Trophoblast cell (in vitro differentiated cells and primary cell): Measurements from ENCODE around the gene TLE4.
A peak's percentile ranks its signal among the peaks of the same experiment; 100 is the strongest.

Experiments
- DNase-seq, 2 donors: peaks; one replicate each; pipeline ENCODE4 v3.0.0-alpha.2; 2016
- H2AFZ ChIP-seq: 2 replicates; pipeline ENCODE4 v1.6.1; 2013; ENCODE audit warnings: low read length, moderate library complexity, mild to moderate bottlenecking; ENCODE audit not compliant: insufficient read depth, poor library complexity
- H2AK5ac ChIP-seq: 2 replicates; pipeline ENCODE4 v1.6.1; 2013; ENCODE audit warnings: mild to moderate bottlenecking, low read length
- H2BK120ac ChIP-seq: 2 replicates; pipeline ENCODE4 v1.6.1; 2013; ENCODE audit warnings: low read length, mild to moderate bottlenecking, moderate library complexity; ENCODE audit not compliant: insufficient read depth, poor library complexity
- H2BK12ac ChIP-seq: 2 replicates; pipeline ENCODE4 v1.6.1; 2013; ENCODE audit warnings: mild to moderate bottlenecking, low read length, moderate library complexity
- H2BK5ac ChIP-seq: 2 replicates; pipeline ENCODE4 v1.6.1; 2013; ENCODE audit warnings: low read length, low read depth, moderate library complexity, mild to moderate bottlenecking; ENCODE audit not compliant: poor library complexity
- H3K14ac ChIP-seq: 2 replicates; pipeline ENCODE4 v1.6.1; 2013; ENCODE audit warnings: mild to moderate bottlenecking, low read length
- H3K18ac ChIP-seq: 2 replicates; pipeline ENCODE4 v1.6.1; 2013; ENCODE audit warnings: mild to moderate bottlenecking, low read length
- H3K23ac ChIP-seq: 2 replicates; pipeline ENCODE4 v1.6.1; 2013; ENCODE audit warnings: low read length
- H3K27ac ChIP-seq: 2 replicates; pipeline ENCODE4 v1.5.1; 2013; ENCODE audit warnings: low read depth, mild to moderate bottlenecking, inconsistent platforms, low read length, moderate library complexity
- H3K27me3 ChIP-seq: 2 replicates; pipeline ENCODE4 v1.6.1; 2013; ENCODE audit warnings: inconsistent platforms, mild to moderate bottlenecking, low read length, moderate library complexity; ENCODE audit not compliant: insufficient read depth
- H3K36me3 ChIP-seq, 2 experiments: 1 replicate in 1 of 2; 2 replicates in 1 of 2; pipeline ENCODE4 v1.6.1; 2013; ENCODE audit warnings: low read length in 2 of 2, mild to moderate bottlenecking in 2 of 2, moderate library complexity in 1 of 2; ENCODE audit not compliant: insufficient read depth in 2 of 2, control insufficient read depth in 1 of 2
- H3K4ac ChIP-seq: 2 replicates; pipeline ENCODE4 v1.6.1; 2013; ENCODE audit warnings: low read depth, mild to moderate bottlenecking, low read length, moderate library complexity
- H3K4me1 ChIP-seq, 2 experiments: 1 replicate in 1 of 2; 2 replicates in 1 of 2; pipeline ENCODE4 v1.6.1; 2013; ENCODE audit warnings: low read length in 2 of 2, mild to moderate bottlenecking in 2 of 2, moderate library complexity in 1 of 2; ENCODE audit not compliant: insufficient read depth in 2 of 2, control insufficient read depth in 1 of 2
- H3K4me2 ChIP-seq: 2 replicates; pipeline ENCODE4 v1.6.1; 2013; ENCODE audit warnings: inconsistent platforms, mild to moderate bottlenecking, low read length, moderate library complexity
- H3K4me3 ChIP-seq: 2 replicates; pipeline ENCODE4 v1.5.1; 2013; ENCODE audit warnings: mild to moderate bottlenecking, low read depth, low read length, inconsistent platforms
- H3K79me1 ChIP-seq: one replicate; pipeline ENCODE4 v1.6.1; 2013; ENCODE audit warnings: low read length
- H3K79me2 ChIP-seq: 2 replicates; pipeline ENCODE4 v1.6.1; 2013; ENCODE audit warnings: low read length, mild to moderate bottlenecking; ENCODE audit not compliant: control insufficient read depth, insufficient read depth, poor library complexity
- H3K9ac ChIP-seq: 2 replicates; pipeline ENCODE4 v1.6.1; 2013; ENCODE audit warnings: mild to moderate bottlenecking, low read length
- H3K9me3 ChIP-seq: 2 replicates; pipeline ENCODE4 v1.6.1; 2013; ENCODE audit warnings: low read depth, mild to moderate bottlenecking, control low read depth, inconsistent platforms, low read length; ENCODE audit not compliant: insufficient read depth
- H4K12ac ChIP-seq: 2 replicates; pipeline ENCODE4 v1.6.1; 2013; ENCODE audit warnings: low read depth, mild to moderate bottlenecking, low read length, moderate library complexity
- H4K8ac ChIP-seq: 2 replicates; pipeline ENCODE4 v1.6.1; 2013; ENCODE audit warnings: low read depth, mild to moderate bottlenecking, low read length, moderate library complexity
- H4K91ac ChIP-seq: one replicate; pipeline ENCODE4 v1.6.1; 2013; ENCODE audit warnings: low read depth, mild to moderate bottlenecking, low read length, moderate library complexity
- WGBS: extraction: QIAGEN DNeasy Blood & Tissue Kit; methylation state at CpG from one replicate; pipeline ENCODE4 v1.1.7; 2013; ENCODE audit warnings: missing lambda C conversion rate; ENCODE audit not compliant: insufficient read length, insufficient coverage; ENCODE audit errors: extremely low coverage; 5-methylcytosine and 5-hydroxymethylcytosine counted together

TLE4 gene

GRCh38 chr9:79616971-79617370 lies 45.2 kb downstream of the TLE4 start:
- WGBS: no CpG with 5 or more reads among the region's 3 CpGs
- H3K23ac ChIP-seq: no peak overlapping the region
- H2BK120ac ChIP-seq: no peak overlapping the region
- no peak overlapping the region for H3K14ac ChIP-seq
- no peak overlapping the region for H3K4ac ChIP-seq
- H3K79me2 ChIP-seq: peaks cover 5% of the 10 kb centered on the region
- H3K27me3 ChIP-seq: no peaks in the 10 kb centered on the region
- DNase-seq: no peak
- no peak overlapping the region for H4K8ac ChIP-seq
- H4K12ac ChIP-seq: no peak overlapping the region
- no peak overlapping the region for H2BK5ac ChIP-seq
- no peak overlapping the region for H2BK12ac ChIP-seq
- no peak overlapping the region for H3K4me3 ChIP-seq
- no peak overlapping the region for H2AFZ ChIP-seq
- H3K36me3 ChIP-seq: peaks cover 0 to 9% of the 10 kb centered on the region in 2 experiments
- H3K27ac ChIP-seq: no peak overlapping the region
- no peaks in the 10 kb centered on the region for H3K9me3 ChIP-seq
- peaks cover 2% of the 10 kb centered on the region in 2 experiments for H3K4me1 ChIP-seq
- H3K4me2 ChIP-seq: no peak overlapping the region
- no peak overlapping the region for H3K18ac ChIP-seq
- H2AK5ac ChIP-seq: no peak overlapping the region
- H3K79me1 ChIP-seq: no peaks in the 10 kb centered on the region
- H4K91ac ChIP-seq: no peak overlapping the region
- H3K9ac ChIP-seq: no peak overlapping the region

GRCh38 chr9:79617395-79617794 lies 45.6 kb downstream of the TLE4 start:
- Histone ChIP-seq H3K9me3 (no peaks in the 10 kb centered on the region), H3K18ac (no peak overlapping the region), H3K4ac (peak overlapping the region; percentile 59), H3K36me3 (peaks cover 0 to 9% of the 10 kb centered on the region in 2 experiments), H2AK5ac (no peak overlapping the region), H3K4me1 (peaks cover 2% of the 10 kb centered on the region in 2 experiments), H3K9ac (no peak overlapping the region), H2BK5ac (no peak overlapping the region), H2BK120ac (no peak overlapping the region), H3K79me2 (peaks cover 5% of the 10 kb centered on the region), H3K4me2 (no peak overlapping the region), H3K27me3 (no peaks in the 10 kb centered on the region), H2BK12ac (no peak overlapping the region), H3K79me1 (no peaks in the 10 kb centered on the region), H3K4me3 (no peak overlapping the region), H4K12ac (no peak overlapping the region), H4K91ac (no peak overlapping the region), H2AFZ (no peak overlapping the region), H3K27ac (no peak overlapping the region), H4K8ac (no peak overlapping the region), H3K14ac (no peak overlapping the region), H3K23ac (no peak overlapping the region)
- WGBS: no CpG with 5 or more reads among the region's 4 CpGs
- no peak for DNase-seq

- H4K8ac ChIP-seq: no peak overlapping the region
- no peak overlapping the region for H4K91ac ChIP-seq
- peaks cover 0 to 5% of the 10 kb centered on the region in 2 experiments for H3K36me3 ChIP-seq
- H3K79me1 ChIP-seq: no peaks in the 10 kb centered on the region
- no peak overlapping the region for H3K4me3 ChIP-seq
- H2BK12ac ChIP-seq: no peak overlapping the region
- H3K79me2 ChIP-seq: peaks cover 10% of the 10 kb centered on the region
- H3K4ac ChIP-seq: peak overlapping the region; percentile 12
- H2AK5ac ChIP-seq: no peak overlapping the region
- H3K14ac ChIP-seq: no peak overlapping the region
- H3K9ac ChIP-seq: no peak overlapping the region
- H3K9me3 ChIP-seq: no peaks in the 10 kb centered on the region
- H3K4me2 ChIP-seq: no peak overlapping the region
- no peaks in the 10 kb centered on the region for H3K27me3 ChIP-seq
- H3K4me1 ChIP-seq: peaks cover 6 to 9% of the 10 kb centered on the region in 2 experiments
- H2AFZ ChIP-seq: no peak overlapping the region
- no peak overlapping the region for H3K27ac ChIP-seq
- no peak overlapping the region for H3K23ac ChIP-seq
- H2BK120ac ChIP-seq: no peak overlapping the region
- no peak overlapping the region for H2BK5ac ChIP-seq
- no peak overlapping the region for H3K18ac ChIP-seq
- H4K12ac ChIP-seq: no peak overlapping the region
- no peak for DNase-seq
Observed at GRCh38 chr9:79619930-79620329, 48.2 kb downstream of the TLE4 start.

- Histone ChIP-seq H3K14ac (no peak overlapping the region), H3K9me3 (no peaks in the 10 kb centered on the region), H3K4me3 (no peak overlapping the region), H3K18ac (no peak overlapping the region), H4K91ac (no peak overlapping the region), H2BK5ac (no peak overlapping the region), H3K4me1 (peaks cover 6 to 9% of the 10 kb centered on the region in 2 experiments), H3K36me3 (peaks cover 0 to 4% of the 10 kb centered on the region in 2 experiments), H3K4me2 (no peak overlapping the region), H2BK120ac (no peak overlapping the region), H2AK5ac (no peak overlapping the region), H3K9ac (no peak overlapping the region), H3K27me3 (no peaks in the 10 kb centered on the region), H3K27ac (no peak overlapping the region), H4K8ac (no peak overlapping the region), H3K79me1 (no peaks in the 10 kb centered on the region), H3K4ac (peak overlapping the region; percentile 21), H4K12ac (no peak overlapping the region), H2BK12ac (no peak overlapping the region), H3K23ac (no peak overlapping the region), H2AFZ (no peak overlapping the region), H3K79me2 (peaks cover 10% of the 10 kb centered on the region)
- no peak for DNase-seq
Observed at GRCh38 chr9:79621916-79622575, 50.3 kb downstream of the TLE4 start.
